Stimulated activated CD8-positive, alpha-beta memory T cell treated with anti-CD3 and anti-CD28 coated beads, Interleukin-7, amount 100 ng/mL, for 1 hour (primary cell): ENCODE results near the gene ATOSA.

Experiments used
- DNase-seq, 2 donors: peaks; one replicate each; pipeline ENCODE4 v3.0.0-alpha.2; 2020; ENCODE audit warnings: low read depth in 2 of 2

The ATOSA gene

GRCh38 chr15:52679232-52680040 is at the start of gene ATOSA:
Gene ATOSA (minus strand): TSS chr15:52679388. CDS start chr15:52678021, 1,367 bp downstream.
- DNase-seq, result peak; percentile 76 to 78

- no peak for DNase-seq
Measured at GRCh38 chr15:52728899-52729298, 49.7 kb upstream of the ATOSA start.

- no peak for DNase-seq
Measured at GRCh38 chr15:52727815-52728214, 48.6 kb upstream of the ATOSA start.

- no peak for DNase-seq
Measured at GRCh38 chr15:52726195-52726594, 47.0 kb upstream of the ATOSA start.

- no peak for DNase-seq
Measured at GRCh38 chr15:52718551-52718950, 39.4 kb upstream of the ATOSA start.

GRCh38 chr15:52717924-52718323 is 38.7 kb upstream of the ATOSA start:
- no peak for DNase-seq

- DNase-seq, result no peak
Measured at GRCh38 chr15:52717481-52717880, 38.3 kb upstream of the ATOSA start.

- DNase-seq, result no peak
Measured at GRCh38 chr15:52716536-52716935, 37.3 kb upstream of the ATOSA start.

- DNase-seq, result no peak
Measured at GRCh38 chr15:52715411-52715810, 36.2 kb upstream of the ATOSA start.

GRCh38 chr15:52714968-52715367 is 35.8 kb upstream of the ATOSA start:
- no peak for DNase-seq

- DNase-seq, result no peak
Measured at GRCh38 chr15:52710708-52711389, 31.7 kb upstream of the ATOSA start.

- no peak for DNase-seq
Measured at GRCh38 chr15:52710050-52710707, 31.0 kb upstream of the ATOSA start.

- no peak for DNase-seq
Measured at GRCh38 chr15:52709187-52709981, 30.2 kb upstream of the ATOSA start.

- DNase-seq, result no peak
Measured at GRCh38 chr15:52706091-52706490, 26.9 kb upstream of the ATOSA start.

- DNase-seq, result no peak
Measured at GRCh38 chr15:52702390-52702789, 23.2 kb upstream of the ATOSA start.

GRCh38 chr15:52699457-52699856 is 20.3 kb upstream of the ATOSA start:
- no peak for DNase-seq

- no peak for DNase-seq
Measured at GRCh38 chr15:52698514-52698913, 19.3 kb upstream of the ATOSA start.

GRCh38 chr15:52697051-52697450 is 17.9 kb upstream of the ATOSA start:
- no peak for DNase-seq

GRCh38 chr15:52695154-52695553 is 16.0 kb upstream of the ATOSA start:
- no peak for DNase-seq

GRCh38 chr15:52689562-52689961 is 10.4 kb upstream of the ATOSA start:
- DNase-seq, result no peak

GRCh38 chr15:52683580-52683979 is 4.4 kb upstream of the ATOSA start:
- DNase-seq, result no peak

GRCh38 chr15:52682781-52683180 is 3.6 kb upstream of the ATOSA start:
- DNase-seq, result no peak
